Upper lobe of left lung (tissue), 4 donors: Measurements from ENCODE around the gene CFAP100.

Source experiments
- POLR2A ChIP-seq, 4 donors: fragments of 450-650 bp; IDR thresholded peaks; one replicate each; pipeline ENCODE4 v1.5.1; 2016 to 2017; ENCODE audit warnings: antibody characterized with exemption in 4 of 4, mild to moderate bottlenecking in 2 of 4
- TF ChIP-seq, protein P1 (sequence below), 6 experiments: fragments of 450-650 bp in 4 of 6; fragments of 200-600 bp in 2 of 6; sonication (generic) in 2 of 6; IDR thresholded peaks; one replicate each; pipeline ENCODE4 v1.5.1; 2016 to 2019; ENCODE audit warnings: antibody characterized with exemption in 6 of 6

GRCh38 chr3:126440709-126440995, 45.9 kb downstream of the CFAP100 start:
- TF ChIP-seq, protein P1, sequence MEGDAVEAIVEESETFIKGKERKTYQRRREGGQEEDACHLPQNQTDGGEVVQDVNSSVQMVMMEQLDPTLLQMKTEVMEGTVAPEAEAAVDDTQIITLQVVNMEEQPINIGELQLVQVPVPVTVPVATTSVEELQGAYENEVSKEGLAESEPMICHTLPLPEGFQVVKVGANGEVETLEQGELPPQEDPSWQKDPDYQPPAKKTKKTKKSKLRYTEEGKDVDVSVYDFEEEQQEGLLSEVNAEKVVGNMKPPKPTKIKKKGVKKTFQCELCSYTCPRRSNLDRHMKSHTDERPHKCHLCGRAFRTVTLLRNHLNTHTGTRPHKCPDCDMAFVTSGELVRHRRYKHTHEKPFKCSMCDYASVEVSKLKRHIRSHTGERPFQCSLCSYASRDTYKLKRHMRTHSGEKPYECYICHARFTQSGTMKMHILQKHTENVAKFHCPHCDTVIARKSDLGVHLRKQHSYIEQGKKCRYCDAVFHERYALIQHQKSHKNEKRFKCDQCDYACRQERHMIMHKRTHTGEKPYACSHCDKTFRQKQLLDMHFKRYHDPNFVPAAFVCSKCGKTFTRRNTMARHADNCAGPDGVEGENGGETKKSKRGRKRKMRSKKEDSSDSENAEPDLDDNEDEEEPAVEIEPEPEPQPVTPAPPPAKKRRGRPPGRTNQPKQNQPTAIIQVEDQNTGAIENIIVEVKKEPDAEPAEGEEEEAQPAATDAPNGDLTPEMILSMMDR (IDR thresholded peaks at IDR 0.05), result no peak
- no peak for TF ChIP-seq POLR2A (IDR thresholded peaks at IDR 0.05)
